Measurements from ENCODE around the gene CENPV.

CENPV gene

DNA sequence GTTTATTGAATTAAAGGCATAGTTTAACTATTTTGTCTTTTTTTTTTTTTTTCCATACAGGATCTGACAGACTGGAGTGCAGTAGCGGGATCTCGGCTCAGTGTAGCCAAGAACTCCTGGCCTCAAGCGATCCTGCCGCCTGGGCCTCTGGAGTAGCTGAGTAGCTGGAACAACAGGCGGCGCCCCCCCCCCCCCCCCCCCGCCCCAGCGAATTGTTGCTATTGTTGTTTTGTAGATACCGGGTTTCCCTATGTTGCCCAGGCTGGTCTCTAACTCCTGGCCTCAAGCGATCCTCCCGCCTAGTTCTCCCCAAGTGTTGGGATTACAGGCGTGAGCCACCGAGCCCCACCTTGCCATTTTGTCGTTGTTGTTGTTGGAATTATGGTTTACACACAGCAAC lies 1.3 kb upstream of the CENPV start:
- Histone ChIP-seq H3K27ac (ENCODE audit: low read length) (no peak overlapping the region), H3K9ac (ENCODE audit: low read length) (no peak overlapping the region)
- TF ChIP-seq, protein P1, sequence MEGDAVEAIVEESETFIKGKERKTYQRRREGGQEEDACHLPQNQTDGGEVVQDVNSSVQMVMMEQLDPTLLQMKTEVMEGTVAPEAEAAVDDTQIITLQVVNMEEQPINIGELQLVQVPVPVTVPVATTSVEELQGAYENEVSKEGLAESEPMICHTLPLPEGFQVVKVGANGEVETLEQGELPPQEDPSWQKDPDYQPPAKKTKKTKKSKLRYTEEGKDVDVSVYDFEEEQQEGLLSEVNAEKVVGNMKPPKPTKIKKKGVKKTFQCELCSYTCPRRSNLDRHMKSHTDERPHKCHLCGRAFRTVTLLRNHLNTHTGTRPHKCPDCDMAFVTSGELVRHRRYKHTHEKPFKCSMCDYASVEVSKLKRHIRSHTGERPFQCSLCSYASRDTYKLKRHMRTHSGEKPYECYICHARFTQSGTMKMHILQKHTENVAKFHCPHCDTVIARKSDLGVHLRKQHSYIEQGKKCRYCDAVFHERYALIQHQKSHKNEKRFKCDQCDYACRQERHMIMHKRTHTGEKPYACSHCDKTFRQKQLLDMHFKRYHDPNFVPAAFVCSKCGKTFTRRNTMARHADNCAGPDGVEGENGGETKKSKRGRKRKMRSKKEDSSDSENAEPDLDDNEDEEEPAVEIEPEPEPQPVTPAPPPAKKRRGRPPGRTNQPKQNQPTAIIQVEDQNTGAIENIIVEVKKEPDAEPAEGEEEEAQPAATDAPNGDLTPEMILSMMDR (IDR thresholded peaks at IDR 0.05; ENCODE audit: low read depth, low read length): no peak
- no peak for TF ChIP-seq EZH2phosphoT487 (IDR thresholded peaks at IDR 0.05; ENCODE audit: low read depth)

DNA sequence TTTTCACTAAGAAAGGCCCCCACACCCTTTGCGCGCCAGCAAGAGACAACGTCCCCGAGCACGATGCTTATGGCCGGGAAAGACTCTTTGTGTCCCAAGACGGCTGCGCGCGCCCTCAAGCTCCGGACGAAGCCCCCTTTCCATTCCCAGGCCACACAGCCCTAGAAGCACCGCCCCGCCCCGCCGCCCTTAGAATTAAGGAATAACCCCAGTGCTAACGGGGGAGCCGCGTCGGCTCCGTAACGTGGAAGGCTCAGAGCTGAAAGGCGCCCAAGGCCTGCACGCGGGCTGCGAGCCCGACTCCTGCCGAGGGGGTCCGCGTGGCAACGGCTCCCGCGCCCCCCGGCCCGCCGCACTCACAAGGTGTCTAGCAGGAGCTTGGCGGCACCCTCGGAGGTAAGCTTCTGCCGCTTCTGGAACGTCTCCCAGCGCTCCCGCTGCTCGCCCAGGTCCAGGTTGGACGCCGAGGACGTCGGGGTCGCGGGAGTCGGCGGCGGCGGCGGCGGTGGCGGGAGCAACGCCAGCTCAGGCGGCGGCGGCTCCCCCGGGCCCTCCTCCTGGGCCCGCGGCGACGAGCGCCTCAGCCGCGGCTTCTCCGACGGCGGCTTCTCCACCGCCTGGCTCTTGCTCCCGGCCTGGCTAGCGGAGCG lies 477 bp downstream of the CENPV start:
- Histone ChIP-seq H3K36me3 (replicated peaks; ENCODE audit: low read depth, low read length) (peaks cover 4% of the 10 kb centered on the region), H3K9ac (ENCODE audit: low read length) (peak overlapping the region; percentile 76), H3K27me3 (ENCODE audit: low read depth, low read length) (no peaks in the 10 kb centered on the region), H4K20me1 (ENCODE audit: insufficient read depth, low read length) (peaks cover 7% of the 10 kb centered on the region; the same call in 1 of the 2 replicates), H3K4me2 (ENCODE audit: low read length) (peak overlapping the region; percentile 82), H3K4me3 (ENCODE audit: low read length) (peak overlapping the region; percentile 93), H3K79me2 (ENCODE audit: low read length) (peaks cover 28% of the 10 kb centered on the region), H2AFZ (ENCODE audit: low read depth, low read length) (peak overlapping the region; percentile 34), H3K4me1 (ENCODE audit: low read length) (peaks cover 9% of the 10 kb centered on the region), H3K9me3 (ENCODE audit: insufficient read depth, low read length) (no peaks in the 10 kb centered on the region), H3K27ac (ENCODE audit: low read length) (peak overlapping the region; percentile 28; the same call in 1 of the 2 replicates)
- TF ChIP-seq EZH2phosphoT487 (IDR thresholded peaks at IDR 0.05; ENCODE audit: low read depth): no peak
- TF ChIP-seq, protein P1 (IDR thresholded peaks at IDR 0.05; ENCODE audit: low read depth, low read length): no peak

More for the DNA sequence above, 1.3 kb upstream of the CENPV start:
- no peak overlapping the region for H3K4me2 ChIP-seq (ENCODE audit: low read length)
- no peaks in the 10 kb centered on the region for H3K36me3 ChIP-seq (replicated peaks; ENCODE audit: low read depth, low read length)
- peaks cover 9% of the 10 kb centered on the region for H3K4me1 ChIP-seq (ENCODE audit: low read length)
- peaks cover 28% of the 10 kb centered on the region for H3K79me2 ChIP-seq (ENCODE audit: low read length)
- H3K4me3 ChIP-seq (ENCODE audit: low read length): no peak overlapping the region
- no peak overlapping the region for H2AFZ ChIP-seq (ENCODE audit: low read depth, low read length)
- H3K9me3 ChIP-seq (ENCODE audit: insufficient read depth, low read length): no peaks in the 10 kb centered on the region
- no peaks in the 10 kb centered on the region for H3K27me3 ChIP-seq (ENCODE audit: low read depth, low read length)
- H4K20me1 ChIP-seq (ENCODE audit: insufficient read depth, low read length): peaks cover 7% of the 10 kb centered on the region; the same call in 1 of the 2 replicates

DNA sequence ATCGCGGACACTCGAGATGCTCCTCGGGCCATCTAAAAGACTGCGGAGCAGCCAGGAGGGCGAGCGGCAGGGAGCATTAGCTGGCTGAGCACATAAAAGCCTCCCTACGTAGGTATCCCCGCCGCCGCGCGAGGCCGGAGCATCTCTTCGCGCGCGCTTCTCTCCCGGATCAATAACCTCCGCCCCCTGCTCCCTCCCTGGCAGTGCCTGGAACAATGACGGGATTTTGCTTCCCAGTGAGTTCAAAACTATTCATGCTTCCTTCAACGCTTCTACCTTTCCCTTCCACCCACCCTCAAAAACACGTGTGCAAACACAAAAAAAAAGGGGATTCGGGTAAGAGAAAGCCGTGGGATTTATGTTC lies 984 bp downstream of the CENPV start:
- Histone ChIP-seq H3K36me3 (replicated peaks; ENCODE audit: low read depth, low read length) (peaks cover 4% of the 10 kb centered on the region), H3K9ac (ENCODE audit: low read length) (peak overlapping the region; percentile 76), H3K9me3 (ENCODE audit: insufficient read depth, low read length) (no peaks in the 10 kb centered on the region), H3K79me2 (ENCODE audit: low read length) (peaks cover 28% of the 10 kb centered on the region), H2AFZ (ENCODE audit: low read depth, low read length) (peak overlapping the region; percentile 34; the same call in 1 of the 2 replicates), H3K27me3 (ENCODE audit: low read depth, low read length) (no peaks in the 10 kb centered on the region), H3K4me2 (ENCODE audit: low read length) (peak overlapping the region; percentile 82), H3K4me3 (ENCODE audit: low read length) (peak overlapping the region; percentile 93), H4K20me1 (ENCODE audit: insufficient read depth, low read length) (peaks cover 7% of the 10 kb centered on the region; the same call in 1 of the 2 replicates), H3K4me1 (ENCODE audit: low read length) (peaks cover 9% of the 10 kb centered on the region), H3K27ac (ENCODE audit: low read length) (no peak overlapping the region)
- TF ChIP-seq EZH2phosphoT487 (IDR thresholded peaks at IDR 0.05; ENCODE audit: low read depth): no peak
- TF ChIP-seq, protein P1 (IDR thresholded peaks at IDR 0.05; ENCODE audit: low read depth, low read length): no peak

DNA sequence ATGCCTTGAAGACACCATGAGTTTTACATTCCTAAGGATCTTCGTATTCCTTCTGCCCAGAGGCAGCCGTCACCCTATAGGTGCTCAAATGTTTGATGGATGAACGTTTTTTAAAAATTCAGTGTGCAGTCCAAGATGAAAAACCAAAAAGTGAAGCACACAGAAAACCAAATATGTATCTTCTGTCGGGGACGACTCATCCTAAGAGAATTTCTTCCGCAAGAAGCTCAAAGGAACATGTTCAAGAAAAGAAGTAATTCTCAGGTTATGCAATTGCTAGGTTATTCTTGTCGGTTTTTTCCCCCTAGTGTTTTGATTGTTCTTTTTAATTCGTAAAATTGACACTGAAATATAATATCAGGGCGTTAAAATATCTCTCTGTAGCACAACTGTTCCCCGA lies 1.4 kb downstream of the CENPV start:
- TF ChIP-seq EZH2phosphoT487 (IDR thresholded peaks at IDR 0.05; ENCODE audit: low read depth): no peak
- TF ChIP-seq, protein P1 (IDR thresholded peaks at IDR 0.05; ENCODE audit: low read depth, low read length): no peak
- peak overlapping the region; percentile 93 for H3K4me3 ChIP-seq (ENCODE audit: low read length)
- peak overlapping the region; percentile 76 for H3K9ac ChIP-seq (ENCODE audit: low read length)
- peaks cover 28% of the 10 kb centered on the region for H3K79me2 ChIP-seq (ENCODE audit: low read length)
- H4K20me1 ChIP-seq (ENCODE audit: insufficient read depth, low read length): peaks cover 7% of the 10 kb centered on the region; the same call in 1 of the 2 replicates
- no peaks in the 10 kb centered on the region for H3K9me3 ChIP-seq (ENCODE audit: insufficient read depth, low read length)
- H2AFZ ChIP-seq (ENCODE audit: low read depth, low read length): no peak overlapping the region
- no peaks in the 10 kb centered on the region for H3K27me3 ChIP-seq (ENCODE audit: low read depth, low read length)
- H3K4me1 ChIP-seq (ENCODE audit: low read length): peaks cover 9% of the 10 kb centered on the region
- peaks cover 4% of the 10 kb centered on the region for H3K36me3 ChIP-seq (replicated peaks; ENCODE audit: low read depth, low read length)
- H3K27ac ChIP-seq (ENCODE audit: low read length): no peak overlapping the region
- peak overlapping the region; percentile 82 for H3K4me2 ChIP-seq (ENCODE audit: low read length)
